RWPE2 (cell line): ENCODE measurements around the gene CNBD2.
"Not testable (repeated sequence)": the region's sequence is repeated elsewhere in the genome, so short reads cannot be mapped to it uniquely, and the experiment has no call there.

ENCODE experiments used
- ATAC-seq: fragments of 200-7000 bp; cut with Tn5 transposase; 3 replicates; pipeline ENCODE4 v1.9.1; 2021; ENCODE audit warnings: low read depth
- DNase-seq: peaks from one replicate; pipeline ENCODE4 v3.0.0-alpha.2; 2020; ENCODE audit warnings: low spot score
- H3K27ac ChIP-seq: fragments of 450-650 bp; 2 replicates; pipeline ENCODE4 v1.5.1; 2017; ENCODE audit warnings: mild to moderate bottlenecking; ENCODE audit not compliant: poor library complexity, severe bottlenecking
- H3K27me3 ChIP-seq: fragments of 250-450 bp; sonication (Bioruptor Pico); 2 replicates; pipeline ENCODE4 v1.5.1; 2021; ENCODE audit warnings: mild to moderate bottlenecking, moderate library complexity; ENCODE audit not compliant: insufficient read depth, poor library complexity, severe bottlenecking
- H3K36me3 ChIP-seq: fragments of 250-450 bp; sonication (Bioruptor Pico); 2 replicates; pipeline ENCODE4 v1.5.1; 2020; ENCODE audit warnings: low read depth, mild to moderate bottlenecking, moderate library complexity
- H3K4me1 ChIP-seq: fragments of 250-450 bp; sonication (Bioruptor Pico); 2 replicates; pipeline ENCODE4 v1.5.1; 2021; ENCODE audit warnings: mild to moderate bottlenecking, moderate library complexity; ENCODE audit not compliant: insufficient read depth, poor library complexity, severe bottlenecking
- H3K4me3 ChIP-seq: fragments of 250-450 bp; sonication (Bioruptor Pico); 2 replicates; pipeline ENCODE4 v1.5.1; 2021; ENCODE audit warnings: mild to moderate bottlenecking, moderate library complexity; ENCODE audit not compliant: severe bottlenecking
- H3K9me3 ChIP-seq: fragments of 250-450 bp; sonication (Bioruptor Pico); 2 replicates; pipeline ENCODE4 v1.5.1; 2021; ENCODE audit warnings: mild to moderate bottlenecking, moderate library complexity; ENCODE audit not compliant: severe bottlenecking
- TF ChIP-seq, protein P1 (sequence below): fragments of 450-650 bp; IDR thresholded peaks from one replicate; pipeline ENCODE4 v1.5.1; 2017; ENCODE audit warnings: mild to moderate bottlenecking, moderate library complexity; ENCODE audit not compliant: poor library complexity, severe bottlenecking

Gene CNBD2

DNA sequence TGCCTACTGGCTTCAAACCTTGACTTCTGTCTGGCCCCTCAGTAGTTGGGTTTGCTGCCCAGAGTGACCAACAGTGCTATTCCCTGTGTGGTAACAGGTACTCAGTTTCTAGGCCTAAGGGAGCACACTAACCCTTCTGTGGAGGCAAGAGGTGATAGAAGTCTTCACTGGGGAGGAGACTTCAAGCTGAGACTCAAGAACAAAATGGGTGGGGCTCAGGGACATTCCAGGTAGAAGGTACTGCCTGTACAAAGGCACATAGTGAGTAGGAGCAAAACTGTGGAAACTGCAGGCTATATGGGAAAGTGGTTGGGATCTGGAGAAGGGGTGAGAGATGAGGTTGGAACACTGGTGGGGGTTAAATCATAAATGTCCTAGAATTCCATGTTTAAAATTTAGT is 11.8 kb upstream of the CNBD2 start:
- Histone ChIP-seq H3K36me3 (no peaks in the 10 kb centered on the region), H3K4me3 (no peak overlapping the region), H3K27me3 (no peaks in the 10 kb centered on the region), H3K27ac (no peak overlapping the region), H3K4me1 (peaks cover 10% of the 10 kb centered on the region), H3K9me3 (no peaks in the 10 kb centered on the region)
- TF ChIP-seq, protein P1, sequence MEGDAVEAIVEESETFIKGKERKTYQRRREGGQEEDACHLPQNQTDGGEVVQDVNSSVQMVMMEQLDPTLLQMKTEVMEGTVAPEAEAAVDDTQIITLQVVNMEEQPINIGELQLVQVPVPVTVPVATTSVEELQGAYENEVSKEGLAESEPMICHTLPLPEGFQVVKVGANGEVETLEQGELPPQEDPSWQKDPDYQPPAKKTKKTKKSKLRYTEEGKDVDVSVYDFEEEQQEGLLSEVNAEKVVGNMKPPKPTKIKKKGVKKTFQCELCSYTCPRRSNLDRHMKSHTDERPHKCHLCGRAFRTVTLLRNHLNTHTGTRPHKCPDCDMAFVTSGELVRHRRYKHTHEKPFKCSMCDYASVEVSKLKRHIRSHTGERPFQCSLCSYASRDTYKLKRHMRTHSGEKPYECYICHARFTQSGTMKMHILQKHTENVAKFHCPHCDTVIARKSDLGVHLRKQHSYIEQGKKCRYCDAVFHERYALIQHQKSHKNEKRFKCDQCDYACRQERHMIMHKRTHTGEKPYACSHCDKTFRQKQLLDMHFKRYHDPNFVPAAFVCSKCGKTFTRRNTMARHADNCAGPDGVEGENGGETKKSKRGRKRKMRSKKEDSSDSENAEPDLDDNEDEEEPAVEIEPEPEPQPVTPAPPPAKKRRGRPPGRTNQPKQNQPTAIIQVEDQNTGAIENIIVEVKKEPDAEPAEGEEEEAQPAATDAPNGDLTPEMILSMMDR: no peak
- DNase-seq (no peak), ATAC-seq (no peak)

- H3K4me3 ChIP-seq, ATAC-seq, DNase-seq, H3K27ac ChIP-seq, H3K27me3 ChIP-seq, H3K9me3 ChIP-seq, H3K4me1 ChIP-seq, H3K36me3 ChIP-seq: not testable (repeated sequence)
These were observed 9.1 kb upstream of the CNBD2 start for GRCh38 chr20:35959291-35959690.

- DNase-seq: no peak
- H3K9me3 ChIP-seq: no peaks in the 10 kb centered on the region
- TF ChIP-seq, protein P1: no peak
- H3K4me1 ChIP-seq: no peaks in the 10 kb centered on the region
- H3K36me3 ChIP-seq: no peaks in the 10 kb centered on the region
- no peak overlapping the region for H3K4me3 ChIP-seq
- ATAC-seq: no peak
- no peak overlapping the region for H3K27ac ChIP-seq
- H3K27me3 ChIP-seq: no peaks in the 10 kb centered on the region
These were observed 4.5 kb upstream of the CNBD2 start for GRCh38 chr20:35963878-35964277.

DNA sequence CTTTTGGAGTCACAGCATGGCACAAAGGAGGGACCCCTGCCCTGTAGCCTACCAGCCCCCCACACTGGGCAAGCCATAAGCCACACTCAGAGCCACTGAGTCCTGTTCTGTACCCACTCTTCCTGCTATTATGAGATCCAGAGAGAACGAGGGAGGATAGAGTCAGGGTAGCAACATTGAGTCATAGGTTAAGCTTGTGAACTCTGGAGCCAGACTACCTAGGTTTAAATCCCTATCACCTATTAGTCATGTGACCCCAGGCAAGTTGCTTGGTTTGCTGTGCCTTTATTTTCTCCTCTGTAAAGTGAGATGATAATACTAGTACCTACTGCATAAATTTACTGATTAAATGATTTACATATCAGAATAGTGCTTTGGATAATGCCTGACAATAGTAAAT is 540 bp downstream of the CNBD2 start:
- ATAC-seq: peak; percentile 86
- DNase-seq: no peak

DNA sequence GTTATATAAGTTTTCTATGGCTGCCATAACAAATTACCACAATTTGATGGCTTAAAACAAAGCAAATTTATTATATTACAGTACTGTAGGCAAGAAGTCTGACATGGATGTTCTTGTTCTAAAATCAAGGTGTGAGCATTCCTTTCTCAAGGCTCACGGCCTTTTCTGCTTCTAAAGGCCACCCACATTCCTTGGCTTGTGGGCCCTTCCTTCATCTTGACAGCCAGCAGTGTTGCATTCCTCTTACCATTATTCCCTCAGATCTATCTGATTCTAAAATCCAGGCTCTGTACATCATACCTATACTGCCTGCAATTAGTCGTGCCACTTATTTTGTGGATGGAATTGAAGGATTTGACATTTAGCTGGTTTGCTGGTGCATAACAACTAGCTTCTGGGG is 3.6 kb downstream of the CNBD2 start:
- no peaks in the 10 kb centered on the region for H3K9me3 ChIP-seq
- no peak overlapping the region for H3K27ac ChIP-seq
- no peak for DNase-seq
- H3K27me3 ChIP-seq: no peaks in the 10 kb centered on the region
- H3K4me1 ChIP-seq: no peaks in the 10 kb centered on the region
- no peak for ATAC-seq
- no peaks in the 10 kb centered on the region for H3K36me3 ChIP-seq
- TF ChIP-seq, protein P1: no peak
- H3K4me3 ChIP-seq: no peak overlapping the region

More for the DNA sequence above, 540 bp downstream of the CNBD2 start:
- Histone ChIP-seq H3K9me3 (no peaks in the 10 kb centered on the region), H3K27me3 (no peaks in the 10 kb centered on the region), H3K27ac (no peak overlapping the region), H3K4me3 (no peak overlapping the region), H3K4me1 (no peaks in the 10 kb centered on the region), H3K36me3 (no peaks in the 10 kb centered on the region)
- TF ChIP-seq, protein P1: no peak
